ENCODE measurements around the gene CTBP1. TPM values are rescaled to one million over a fixed set of nuclear protein-coding genes. Genes with fewer than 3 reads are reported as not detected.

The CTBP1 gene
- total and polyA plus RNA-seq, 7 donors, result 67.9 to 162 (median 113) TPM

GRCh38 chr4:1283711-1284110 lies 34.8 kb upstream of the CTBP1 start:
- no peaks in the 10 kb centered on the region for H3K9me3 ChIP-seq
- H3K27me3 ChIP-seq, result no peaks in the 10 kb centered on the region
- no peak for DNase-seq
- H3K4me1 ChIP-seq, result peaks cover 0 to 4% (median 3%) of the 10 kb centered on the region in 4 donors
- WGBS, 2 donors, result 89 to 93% methylated on average over 9 of the region's 9 CpGs
- H3K36me3 ChIP-seq, result no peaks in the 10 kb centered on the region
- H3K4me3 ChIP-seq, result no peak overlapping the region
- H3K27ac ChIP-seq, result no peak overlapping the region
- TF ChIP-seq POLR2AphosphoS5 (IDR thresholded peaks at IDR 0.05) (no peak), POLR2A (IDR thresholded peaks at IDR 0.05) (no peak), CTCF (IDR thresholded peaks at IDR 0.05) (no peak), EP300 (IDR thresholded peaks at IDR 0.05) (no peak)
- intact Hi-C loops (cut with DNase I), result no loop called here

- Histone ChIP-seq H3K4me3 (no peak overlapping the region), H3K27me3 (no peaks in the 10 kb centered on the region), H3K4me1 (no peaks in the 10 kb centered on the region), H3K36me3 (no peaks in the 10 kb centered on the region), H3K9me3 (no peaks in the 10 kb centered on the region), H3K27ac (no peak overlapping the region)
- DNase-seq, result no peak
- WGBS, 2 donors, result 91 to 94% methylated on average over 10 of the region's 10 CpGs
- intact Hi-C loops (cut with DNase I), result no loop called here
- TF ChIP-seq CTCF (IDR thresholded peaks at IDR 0.05) (no peak), POLR2AphosphoS5 (IDR thresholded peaks at IDR 0.05) (no peak), POLR2A (IDR thresholded peaks at IDR 0.05) (no peak), EP300 (IDR thresholded peaks at IDR 0.05) (no peak)
Observed at GRCh38 chr4:1279253-1279652, 30.3 kb upstream of the CTBP1 start.

GRCh38 chr4:1277667-1278665 lies 29.0 kb upstream of the CTBP1 start:
- H3K27ac ChIP-seq, result no peak overlapping the region
- DNase-seq, result no peak
- no peaks in the 10 kb centered on the region for H3K4me1 ChIP-seq
- H3K4me3 ChIP-seq, result no peak overlapping the region
- H3K27me3 ChIP-seq, result no peaks in the 10 kb centered on the region
- intact Hi-C loops (cut with DNase I), result no loop called here
- H3K36me3 ChIP-seq, result no peaks in the 10 kb centered on the region
- WGBS, 2 donors, result 85 to 87% methylated on average over 15 of the region's 15 CpGs
- no peak for TF ChIP-seq POLR2AphosphoS5 (IDR thresholded peaks at IDR 0.05)
- no peak for TF ChIP-seq EP300 (IDR thresholded peaks at IDR 0.05)
- TF ChIP-seq POLR2A (IDR thresholded peaks at IDR 0.05), result no peak
- TF ChIP-seq CTCF (IDR thresholded peaks at IDR 0.05), result no peak
- H3K9me3 ChIP-seq, result no peaks in the 10 kb centered on the region

DNA sequence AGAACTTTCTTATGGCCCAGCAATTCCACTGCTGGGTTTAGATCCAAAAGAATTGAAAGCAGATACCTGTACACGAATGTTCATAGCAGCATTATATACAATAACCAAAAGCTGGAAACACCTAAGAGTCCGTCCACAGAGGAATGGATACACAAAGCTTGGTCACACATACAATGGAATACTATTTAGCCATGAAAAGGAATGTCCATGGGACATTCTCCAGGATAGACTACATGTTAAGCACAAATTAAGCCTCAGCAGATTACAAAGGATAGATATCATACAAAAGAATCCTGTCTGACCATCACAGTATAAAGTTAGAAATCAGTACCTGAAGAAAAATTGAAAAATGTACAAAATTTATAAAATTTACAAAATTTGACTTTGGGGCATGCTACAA lies 28.1 kb upstream of the CTBP1 start:
- Histone ChIP-seq H3K27ac (no peak overlapping the region), H3K36me3 (no peaks in the 10 kb centered on the region), H3K27me3 (no peaks in the 10 kb centered on the region), H3K4me3 (no peak overlapping the region), H3K9me3 (no peaks in the 10 kb centered on the region), H3K4me1 (no peaks in the 10 kb centered on the region)
- intact Hi-C loops (cut with DNase I), result no loop called here
- 91 to 95% methylated on average over 2 of the region's 2 CpGs for WGBS, 2 donors
- no peak for DNase-seq
- TF ChIP-seq POLR2AphosphoS5 (IDR thresholded peaks at IDR 0.05) (no peak), POLR2A (IDR thresholded peaks at IDR 0.05) (no peak)

GRCh38 chr4:1274871-1275270 lies 25.9 kb upstream of the CTBP1 start:
- no peak for DNase-seq
- Histone ChIP-seq H3K27ac (no peak overlapping the region), H3K4me1 (no peaks in the 10 kb centered on the region), H3K4me3 (no peak overlapping the region), H3K36me3 (no peaks in the 10 kb centered on the region), H3K27me3 (no peaks in the 10 kb centered on the region), H3K9me3 (no peaks in the 10 kb centered on the region)
- no peak for TF ChIP-seq CTCF (IDR thresholded peaks at IDR 0.05)
- TF ChIP-seq POLR2A (IDR thresholded peaks at IDR 0.05), result no peak
- TF ChIP-seq EP300 (IDR thresholded peaks at IDR 0.05), result no peak
- TF ChIP-seq POLR2AphosphoS5 (IDR thresholded peaks at IDR 0.05), result no peak
- intact Hi-C loops (cut with DNase I), result no loop called here
- WGBS, 2 donors, result 89 to 92% methylated on average over 9 of the region's 9 CpGs
